Measurements from ENCODE around the gene FHIT. TPM values are rescaled to one million over a fixed set of nuclear protein-coding genes. Genes with fewer than 3 reads are reported as not detected.

Gene FHIT
- total RNA-seq = 19.4 TPM

GRCh38 chr3:61251174-61251972 lies at the start of gene FHIT:
FHIT (minus strand) TSS chr3:61251452.

Small RNA genes lying within 50 kb of the gene (small RNA-seq; reads per million reads assigned to genes)
- gene MIR548BB (ENCODE audit: low replicate concordance) (not detected), gene RF00012 (ENCODE audit: low replicate concordance) (not detected)
